Head of caudate nucleus (tissue), 42 donors: ENCODE measurements around the gene CACNA1B.
"Not testable (repeated sequence)": the region's sequence is repeated elsewhere in the genome, so short reads cannot be mapped to it uniquely, and the experiment has no call there.

Experiments used
- DNase-seq, 42 donors: peaks; one replicate each; pipeline versions ENCODE4 v3.0.0 to v3.0.0-alpha.2; 2020 to 2021; ENCODE audit warnings: mixed read lengths in 7 of 42
- intact Hi-C: fragments of 100-400 bp; cut with DNase I; formaldehyde crosslinking; loops from one replicate; pipeline ENCODE4 v1.15.0; 2022

CACNA1B gene

GRCh38 chr9:138014563-138014945 lies 137.0 kb downstream of the CACNA1B start:
- intact Hi-C loops = no loop called here

GRCh38 chr9:138015021-138015829 lies 137.6 kb downstream of the CACNA1B start:
- intact Hi-C loops = no loop called here
- DNase-seq = peak in 4 of 42 donors; percentile 1 to 37 (median 16)

More at GRCh38 chr9:138014563-138014945, 137.0 kb downstream of the CACNA1B start:
- peak in 4 of 42 donors; percentile 7 to 26 (median 12) for DNase-seq

- peak in 3 of 42 donors; percentile 2 to 24 (median 22) for DNase-seq
- intact Hi-C loops = no loop called here
These were observed 139.0 kb downstream of the CACNA1B start for GRCh38 chr9:138016406-138017187.

- intact Hi-C loops = no loop called here
- DNase-seq = peak in 2 of 42 donors; percentile 9 to 18
These were observed 139.6 kb downstream of the CACNA1B start for GRCh38 chr9:138017200-138017599.

- DNase-seq = peak in 6 of 42 donors; percentile 2 to 29 (median 22)
- intact Hi-C loops = not testable (repeated sequence)
These were observed 141.9 kb downstream of the CACNA1B start for GRCh38 chr9:138019514-138019913.

- peak in 9 of 42 donors; percentile 6 to 41 (median 28) for DNase-seq
- intact Hi-C loops = no loop called here
These were observed 142.7 kb downstream of the CACNA1B start for GRCh38 chr9:138020120-138020794.

- intact Hi-C loops = no loop called here
- DNase-seq = peak in 5 of 42 donors; percentile 4 to 15 (median 13)
These were observed 143.2 kb downstream of the CACNA1B start for GRCh38 chr9:138020795-138021182.

- DNase-seq = peak in 12 of 42 donors; percentile 8 to 44 (median 24)
- intact Hi-C loops = no loop called here
These were observed 143.9 kb downstream of the CACNA1B start for GRCh38 chr9:138021251-138022056.

- DNase-seq = peak in 19 of 42 donors; percentile 7 to 56 (median 34)
- intact Hi-C loops = no loop called here
These were observed 144.6 kb downstream of the CACNA1B start for GRCh38 chr9:138022121-138022741.

- intact Hi-C loops = no loop called here
- peak in 15 of 42 donors; percentile 9 to 45 (median 28) for DNase-seq
These were observed 145.3 kb downstream of the CACNA1B start for GRCh38 chr9:138022756-138023393.

GRCh38 chr9:138023394-138024124 lies 146.0 kb downstream of the CACNA1B start:
- intact Hi-C loops = no loop called here
- DNase-seq = peak in 26 of 42 donors; percentile 4 to 59 (median 36)

GRCh38 chr9:138024131-138024530 lies 146.5 kb downstream of the CACNA1B start:
- intact Hi-C loops = no loop called here
- DNase-seq = peak in 8 of 42 donors; percentile 0 to 41 (median 16)

- peak in 20 of 42 donors; percentile 0 to 37 (median 8) for DNase-seq
- intact Hi-C loops = no loop called here
These were observed 147.3 kb downstream of the CACNA1B start for GRCh38 chr9:138024831-138025291.

GRCh38 chr9:138025417-138025816 lies 147.8 kb downstream of the CACNA1B start:
- peak in 16 of 42 donors; percentile 0 to 38 (median 6) for DNase-seq
- intact Hi-C loops = no loop called here

- peak in 12 of 42 donors; percentile 2 to 27 (median 6) for DNase-seq
- intact Hi-C loops = no loop called here
These were observed 148.3 kb downstream of the CACNA1B start for GRCh38 chr9:138025908-138026307.

- intact Hi-C loops = no loop called here
These were observed 151.0 kb downstream of the CACNA1B start for GRCh38 chr9:138028596-138028995.

GRCh38 chr9:138031186-138031585 lies 153.6 kb downstream of the CACNA1B start:
- intact Hi-C loops = no loop called here
- peak in 1 of 42 donors; percentile 0 for DNase-seq

More at GRCh38 chr9:138028596-138028995, 151.0 kb downstream of the CACNA1B start:
- DNase-seq = peak in 3 of 42 donors; percentile 3 to 19 (median 3)
